Stimulated activated naive B cell treated with anti-CD40 and anti-IgM and Interleukin-4, amounts not matched to agents 10 μg/mL and 1 μg/mL and 100 μg/mL, for 72 hours (primary cell): ENCODE data around the gene PREPL.
"Not testable (repeated sequence)": the region's sequence is repeated elsewhere in the genome, so short reads cannot be mapped to it uniquely, and the experiment has no call there.

Experiments used
- ATAC-seq, 2 donors: fragments of 150-1000 bp; cut with Tn5 transposase; replicated peaks; 2 replicates each; pipeline ENCODE4 v1.10.0; 2021; ENCODE audit warnings: moderate library complexity in 1 of 2
- DNase-seq: peaks from one replicate; pipeline ENCODE4 v3.0.0; 2021
- H3K27ac Mint-ChIP-seq: one replicate; pipeline ENCODE4 v1.8.0; 2022; ENCODE audit warnings: mild to moderate bottlenecking, mixed read lengths
- H3K27me3 Mint-ChIP-seq, 2 donors: one replicate each; pipeline ENCODE4 v1.8.0; 2022; ENCODE audit warnings: mixed read lengths in 2 of 2
- H3K36me3 Mint-ChIP-seq, 2 donors: one replicate each; pipeline ENCODE4 v1.8.0; 2022; ENCODE audit warnings: mixed read lengths in 2 of 2, mild to moderate bottlenecking in 1 of 2
- H3K4me1 Mint-ChIP-seq, 2 donors: one replicate each; pipeline ENCODE4 v1.8.0; 2022; ENCODE audit warnings: mixed read lengths in 2 of 2, mild to moderate bottlenecking in 1 of 2
- H3K4me3 Mint-ChIP-seq, 2 donors: one replicate each; pipeline ENCODE4 v1.8.0; 2022; ENCODE audit warnings: mild to moderate bottlenecking in 2 of 2, mixed read lengths in 2 of 2, moderate library complexity in 1 of 2
- H3K9me3 Mint-ChIP-seq, 2 donors: one replicate each; pipeline ENCODE4 v1.8.0; 2022; ENCODE audit warnings: mixed read lengths in 2 of 2, mild to moderate bottlenecking in 1 of 2

The PREPL gene

GRCh38 chr2:44329343-44329742, 32.0 kb downstream of the PREPL start:
- ATAC-seq = no peak
- H3K4me1 Mint-ChIP-seq = no peaks in the 10 kb centered on the region
- no peak for DNase-seq
- H3K4me3 Mint-ChIP-seq = no peak overlapping the region
- no peaks in the 10 kb centered on the region for H3K27me3 Mint-ChIP-seq
- peaks cover 25 to 43% of the 10 kb centered on the region in 2 donors for H3K36me3 Mint-ChIP-seq
- no peaks in the 10 kb centered on the region for H3K9me3 Mint-ChIP-seq
- H3K27ac Mint-ChIP-seq = no peak overlapping the region

GRCh38 chr2:44328750-44329149, 32.5 kb downstream of the PREPL start:
- no peak for DNase-seq
- Mint-ChIP-seq H3K4me1 (no peaks in the 10 kb centered on the region), H3K27me3 (no peaks in the 10 kb centered on the region), H3K27ac (no peak overlapping the region), H3K4me3 (no peak overlapping the region), H3K9me3 (no peaks in the 10 kb centered on the region), H3K36me3 (peaks cover 25 to 47% of the 10 kb centered on the region in 2 donors)
- ATAC-seq = no peak

GRCh38 chr2:44326548-44327264, 34.6 kb downstream of the PREPL start:
- H3K4me1 Mint-ChIP-seq = no peaks in the 10 kb centered on the region
- DNase-seq (no peak), ATAC-seq (no peak)
- peaks cover 39 to 55% of the 10 kb centered on the region in 2 donors for H3K36me3 Mint-ChIP-seq
- no peaks in the 10 kb centered on the region for H3K9me3 Mint-ChIP-seq
- H3K4me3 Mint-ChIP-seq = no peak overlapping the region
- no peak overlapping the region for H3K27ac Mint-ChIP-seq
- no peaks in the 10 kb centered on the region for H3K27me3 Mint-ChIP-seq

- no peak for DNase-seq
- H3K9me3 Mint-ChIP-seq = no peaks in the 10 kb centered on the region
- no peaks in the 10 kb centered on the region for H3K4me1 Mint-ChIP-seq
- no peak overlapping the region for H3K27ac Mint-ChIP-seq
- ATAC-seq = no peak
- H3K27me3 Mint-ChIP-seq = no peaks in the 10 kb centered on the region
- H3K36me3 Mint-ChIP-seq = peaks cover 36 to 54% of the 10 kb centered on the region in 2 donors
- no peak overlapping the region for H3K4me3 Mint-ChIP-seq
Observed at GRCh38 chr2:44325897-44326296, 35.4 kb downstream of the PREPL start.

- Mint-ChIP-seq H3K27ac (no peak overlapping the region), H3K4me3 (no peak overlapping the region), H3K4me1 (no peaks in the 10 kb centered on the region), H3K36me3 (peaks cover 36 to 53% of the 10 kb centered on the region in 2 donors), H3K27me3 (no peaks in the 10 kb centered on the region), H3K9me3 (no peaks in the 10 kb centered on the region)
- DNase-seq = no peak
- no peak for ATAC-seq
Observed at GRCh38 chr2:44324971-44325426, 36.3 kb downstream of the PREPL start.

- no peak for DNase-seq
- H3K36me3 Mint-ChIP-seq = peaks cover 31 to 49% of the 10 kb centered on the region in 2 donors
- no peaks in the 10 kb centered on the region for H3K9me3 Mint-ChIP-seq
- H3K27me3 Mint-ChIP-seq = no peaks in the 10 kb centered on the region
- no peaks in the 10 kb centered on the region for H3K4me1 Mint-ChIP-seq
- no peak overlapping the region for H3K4me3 Mint-ChIP-seq
- H3K27ac Mint-ChIP-seq = no peak overlapping the region
- no peak for ATAC-seq
Observed at GRCh38 chr2:44321360-44321759, 39.9 kb downstream of the PREPL start.

GRCh38 chr2:44320832-44321231, 40.5 kb downstream of the PREPL start:
- DNase-seq (no peak), ATAC-seq (no peak)
- Mint-ChIP-seq H3K4me3 (no peak overlapping the region), H3K27me3 (no peaks in the 10 kb centered on the region), H3K4me1 (no peaks in the 10 kb centered on the region), H3K36me3 (peaks cover 37 to 54% of the 10 kb centered on the region in 2 donors), H3K9me3 (no peaks in the 10 kb centered on the region), H3K27ac (no peak overlapping the region)

GRCh38 chr2:44315945-44316344, 45.3 kb downstream of the PREPL start:
- H3K27ac Mint-ChIP-seq = no peak overlapping the region
- H3K9me3 Mint-ChIP-seq = peaks cover 9 to 15% of the 10 kb centered on the region in 2 donors
- H3K27me3 Mint-ChIP-seq = no peaks in the 10 kb centered on the region
- peaks cover 0 to 7% of the 10 kb centered on the region in 2 donors for H3K4me1 Mint-ChIP-seq
- DNase-seq (no peak), ATAC-seq (no peak)
- H3K36me3 Mint-ChIP-seq = peaks cover 41 to 69% of the 10 kb centered on the region in 2 donors
- no peak overlapping the region for H3K4me3 Mint-ChIP-seq

- H3K9me3 Mint-ChIP-seq = peaks cover 12 to 16% of the 10 kb centered on the region in 2 donors
- ATAC-seq (peak; percentile 44 to 48), DNase-seq (no peak)
- H3K27me3 Mint-ChIP-seq = no peaks in the 10 kb centered on the region
- peaks cover 0 to 7% of the 10 kb centered on the region in 2 donors for H3K4me1 Mint-ChIP-seq
- H3K4me3 Mint-ChIP-seq = no peak overlapping the region
- H3K36me3 Mint-ChIP-seq = peaks cover 41 to 76% of the 10 kb centered on the region in 2 donors
- H3K27ac Mint-ChIP-seq = no peak overlapping the region
Observed at GRCh38 chr2:44314362-44314761, 46.9 kb downstream of the PREPL start.

- no peak for ATAC-seq
- Mint-ChIP-seq H3K9me3 (peaks cover 16 to 20% of the 10 kb centered on the region in 2 donors), H3K27ac (no peak overlapping the region), H3K36me3 (peaks cover 27 to 53% of the 10 kb centered on the region in 2 donors), H3K27me3 (no peaks in the 10 kb centered on the region), H3K4me3 (no peak overlapping the region), H3K4me1 (peaks cover 1 to 7% of the 10 kb centered on the region in 2 donors)
- no peak for DNase-seq
Observed at GRCh38 chr2:44310287-44310686, 51.0 kb downstream of the PREPL start.

- Mint-ChIP-seq H3K36me3 (peaks cover 7 to 13% of the 10 kb centered on the region in 2 donors), H3K9me3 (peaks cover 5 to 7% of the 10 kb centered on the region in 2 donors), H3K27ac (no peak overlapping the region), H3K4me1 (peaks cover 0 to 1% of the 10 kb centered on the region in 2 donors), H3K4me3 (no peak overlapping the region), H3K27me3 (no peaks in the 10 kb centered on the region)
- DNase-seq (no peak), ATAC-seq (no peak)
Observed at GRCh38 chr2:44305882-44306281, 55.4 kb downstream of the PREPL start.

- Mint-ChIP-seq H3K4me3 (no peak overlapping the region), H3K36me3 (peaks cover 2 to 4% of the 10 kb centered on the region in 2 donors), H3K27me3 (no peaks in the 10 kb centered on the region), H3K27ac (no peak overlapping the region), H3K4me1 (peaks cover 0 to 1% of the 10 kb centered on the region in 2 donors), H3K9me3 (peaks cover 3 to 4% of the 10 kb centered on the region in 2 donors)
- ATAC-seq = no peak
- no peak for DNase-seq
Observed at GRCh38 chr2:44304258-44304657, 57.0 kb downstream of the PREPL start.

GRCh38 chr2:44303766-44304165, 57.5 kb downstream of the PREPL start:
- ATAC-seq, H3K27ac Mint-ChIP-seq, DNase-seq, H3K36me3 Mint-ChIP-seq, H3K27me3 Mint-ChIP-seq, H3K4me1 Mint-ChIP-seq, H3K4me3 Mint-ChIP-seq, H3K9me3 Mint-ChIP-seq: not testable (repeated sequence)

GRCh38 chr2:44301111-44301510, 60.2 kb downstream of the PREPL start:
- Mint-ChIP-seq H3K27me3 (no peaks in the 10 kb centered on the region), H3K4me1 (peaks cover 9 to 15% of the 10 kb centered on the region in 2 donors), H3K27ac (no peak overlapping the region), H3K36me3 (no peaks in the 10 kb centered on the region), H3K9me3 (no peaks in the 10 kb centered on the region), H3K4me3 (no peak overlapping the region)
- no peak for DNase-seq
- no peak for ATAC-seq

GRCh38 chr2:44299635-44300034, 61.7 kb downstream of the PREPL start:
- DNase-seq (no peak), ATAC-seq (no peak)
- H3K27me3 Mint-ChIP-seq = no peaks in the 10 kb centered on the region
- H3K4me1 Mint-ChIP-seq = peaks cover 8 to 21% of the 10 kb centered on the region in 2 donors
- no peaks in the 10 kb centered on the region for H3K9me3 Mint-ChIP-seq
- H3K36me3 Mint-ChIP-seq = no peaks in the 10 kb centered on the region
- no peak overlapping the region for H3K27ac Mint-ChIP-seq
- no peak overlapping the region for H3K4me3 Mint-ChIP-seq
